GM12878 (cell line): ENCODE results near the gene TERB1. TPM values are rescaled to one million over a fixed set of nuclear protein-coding genes. Genes with fewer than 3 reads are reported as not detected.

Experiments used
- ATAC-seq: fragments of 200-7000 bp; cut with Tn5 transposase; 3 replicates; pipeline ENCODE4 v1.9.1; 2020; ENCODE audit warnings: mild to moderate bottlenecking, moderate library complexity
- BruUV-seq: library from RNA; stranded (reverse); fragments of 400-500 nt; replicated peaks from 2 replicates; lab custom pipeline; 2021; lab: Mats Ljungman, UMichigan
- CTCF ChIA-PET: fragments of 300-600 bp; sonication (Branson Sonifier 250); formaldehyde crosslinking; extraction: SDS; loops from one replicate; lab custom pipeline; 2021; ENCODE audit warnings: inconsistent platforms; lab: Yijun Ruan, JAX
- POLR2A ChIA-PET: fragments of 350-600 bp; formaldehyde crosslinking; extraction: SDS; loops from one replicate; lab custom pipeline; 2021; ENCODE audit warnings: inconsistent platforms; lab: Charles Lee
- RAD21 ChIA-PET: fragments of 300-600 bp; sonication (Branson Sonifier 250); formaldehyde crosslinking; loops from one replicate; lab custom pipeline; 2023; ENCODE audit warnings: antibody characterized with exemption; ENCODE audit not compliant: unreplicated experiment; lab: Charles Lee
- SMC1A ChIA-PET: fragments of 300-600 bp; sonication (Branson Sonifier 250); formaldehyde crosslinking; loops from one replicate; lab custom pipeline; 2023; ENCODE audit not compliant: unreplicated experiment, uncharacterized antibody; lab: Charles Lee
- DNase-seq: peaks from one replicate; pipeline ENCODE4 v3.0.0-alpha.2; 2011; ENCODE audit warnings: low read depth, low spot score
- FAIRE-seq: peaks from 3 replicates; lab custom pipeline; 2011; peaks lifted over from hg19 to GRCh38; lab: Jason Lieb, UNC
- H2AFZ ChIP-seq: 2 replicates; pipeline ENCODE4 v1.6.0; 2011; ENCODE audit warnings: low read depth, low read length, control low read depth; ENCODE audit not compliant: control insufficient read depth
- H3K27ac ChIP-seq: 2 replicates; pipeline ENCODE4 v1.5.1; 2011; ENCODE audit warnings: control low read depth; ENCODE audit not compliant: control insufficient read depth, insufficient read depth
- H3K27me3 ChIP-seq, 2 experiments: replicated peaks in 1 of 2; 2 replicates each; pipeline versions ENCODE4 v1.6.0 to v1.6.1; 2011; ENCODE audit warnings: low read length in 1 of 2; ENCODE audit not compliant: control insufficient read depth in 2 of 2, insufficient read depth in 2 of 2
- H3K36me3 ChIP-seq, 2 experiments: 2 replicates each; pipeline ENCODE4 v1.5.1; 2011; ENCODE audit warnings: low read length in 1 of 2; ENCODE audit not compliant: control insufficient read depth in 2 of 2, insufficient read depth in 2 of 2
- H3K4me1 ChIP-seq: 2 replicates; pipeline ENCODE4 v1.6.1; 2011; ENCODE audit warnings: mild to moderate bottlenecking, low read length, moderate library complexity, mixed read lengths; ENCODE audit not compliant: control insufficient read depth, insufficient read depth
- H3K4me2 ChIP-seq: 2 replicates; pipeline ENCODE4 v1.6.0; 2011; ENCODE audit warnings: control low read depth; ENCODE audit not compliant: control insufficient read depth, insufficient read depth
- H3K4me3 ChIP-seq: fragments of 200-600 bp; sonication (generic); 2 replicates; pipeline ENCODE4 v1.5.1; 2016
- H3K79me2 ChIP-seq: 2 replicates; pipeline ENCODE4 v1.6.0; 2011; ENCODE audit warnings: low read length; ENCODE audit not compliant: control insufficient read depth, insufficient read depth
- H3K9ac ChIP-seq: 2 replicates; pipeline ENCODE4 v1.8.0; 2011; ENCODE audit warnings: low read length, control low read depth, mixed read lengths; ENCODE audit not compliant: control insufficient read depth, insufficient read depth
- H3K9me3 ChIP-seq: replicated peaks from 3 replicates; pipeline ENCODE4 v1.5.1; 2011; ENCODE audit warnings: mild to moderate bottlenecking, low read length; ENCODE audit not compliant: control insufficient read depth, insufficient read depth
- H4K20me1 ChIP-seq: 2 replicates; pipeline ENCODE4 v1.6.0; 2011; ENCODE audit not compliant: control insufficient read depth, insufficient read depth
- CHD1 ChIP-seq: IDR thresholded peaks from 2 replicates; pipeline ENCODE4 v1.6.1; 2012; ENCODE audit warnings: low read depth, low read length, improper control_type of control experiment
- JUND ChIP-seq: IDR thresholded peaks from 2 replicates; pipeline ENCODE4 v1.6.1; 2012; ENCODE audit warnings: low read depth, mild to moderate bottlenecking, low read length, improper control_type of control experiment, moderate library complexity
- SPI1 ChIP-seq: IDR thresholded peaks from 2 replicates; pipeline ENCODE4 v1.6.1; 2011; ENCODE audit warnings: low read depth, mild to moderate bottlenecking, low read length, moderate library complexity, borderline replicate concordance; ENCODE audit not compliant: insufficient read depth
- WGBS: methylation state at CpG from one replicate; pipeline ENCODE4 v1.1.6; 2016; ENCODE audit warnings: low lambda C conversion rate; ENCODE audit not compliant: insufficient replicate concordance, insufficient coverage; ENCODE audit errors: missing lambda C conversion rate; 5-methylcytosine and 5-hydroxymethylcytosine counted together
- in situ Hi-C: fragments of 300-500 bp; cut with MboI; formaldehyde crosslinking; loops from 9 replicates; pipeline ENCODE4 v1.14.3; 2018; ENCODE audit warnings: mixed read lengths
- intact Hi-C: fragments of 100-400 bp; cut with micrococcal nuclease; formaldehyde crosslinking; loops from one replicate; pipeline ENCODE4 v1.14.2; 2022; ENCODE audit not compliant: unreplicated experiment
- polyA plus RNA-seq, 11 experiments: library from polyadenylated mRNA; depleted of rRNA in 4 of 11; unstranded in 6 of 11; stranded (reverse) in 5 of 11; fragments of >200 nt; fragmentation: Nextera tagmentation in 4 of 11; fragmentation: Illumina TruSeq in 1 of 11; extraction: Ambion mirVana in 4 of 11; extraction: Trizol in 1 of 11; gene quantifications; 1 replicate in 1 of 11; 2 replicates in 10 of 11; pipeline versions ENCODE4 v1.2.1 to v1.2.3, GENCODE V29; 2011 to 2016; ENCODE audit warnings: inconsistent platforms in 2 of 11, missing spikeins in 2 of 11, low read depth in 1 of 11
- total RNA-seq, 4 experiments: library from RNA; depleted of rRNA in 3 of 4; stranded (reverse); fragments of >200 nt in 3 of 4; fragmentation: Illumina TruSeq in 1 of 4; extraction: Trizol in 1 of 4; gene quantifications; 2 replicates each; pipeline versions ENCODE4 v1.2.1 to v1.2.3, GENCODE V29; 2013 to 2021
- TF ChIP-seq, protein P1 (sequence below): fragments of 450-650 bp; IDR thresholded peaks from 2 replicates; pipeline ENCODE4 v1.6.1; 2016; ENCODE audit warnings: mild to moderate bottlenecking

TERB1 gene
- total and polyA plus RNA-seq, 10 of the 15 experiments (the other 5 are each of a cell fraction or from before 2014, with no cell fraction given), result 0.03 to 0.10 (median 0.06) TPM; not detected in 7

DNA sequence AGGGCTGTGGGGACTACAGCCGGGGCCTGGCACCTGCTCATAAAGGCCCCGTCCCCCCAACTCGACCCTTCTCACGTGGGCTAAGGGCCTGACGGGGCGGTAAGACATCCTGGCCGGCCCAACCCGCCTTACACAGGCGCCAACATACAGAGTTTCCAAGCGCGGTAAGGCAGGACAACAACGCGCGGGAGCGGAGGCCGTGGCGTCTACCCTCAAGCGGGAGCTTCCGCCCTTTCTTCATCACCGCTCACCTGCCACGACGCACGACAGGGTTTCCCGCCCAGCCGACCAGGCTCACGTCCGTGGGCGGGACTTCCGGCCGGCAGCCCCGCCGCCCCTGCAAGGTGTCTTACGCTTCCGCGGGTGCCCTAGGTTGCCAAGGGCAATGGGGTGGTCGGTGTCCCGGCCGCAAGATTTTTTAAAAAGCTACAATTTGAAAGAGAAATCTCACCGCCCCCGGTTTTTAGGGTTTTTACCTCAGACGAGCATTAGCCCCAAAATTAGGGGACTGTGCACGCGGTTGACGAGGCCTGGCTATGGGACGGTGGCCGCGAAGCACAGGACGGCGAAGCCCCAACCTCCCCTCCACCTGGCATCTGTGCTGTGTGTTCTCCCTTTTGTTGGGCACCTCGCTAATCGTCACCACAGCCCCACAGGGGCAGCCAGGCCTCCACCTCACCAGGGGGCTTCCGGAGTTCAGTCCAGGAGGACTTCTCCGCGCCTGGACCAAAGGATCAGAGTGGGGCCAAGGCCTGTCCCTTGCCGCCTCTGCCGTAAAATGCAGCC, at the start of gene TERB1 (continued):
- TF ChIP-seq JUND (no peak), CHD1 (no peak)

DNA sequence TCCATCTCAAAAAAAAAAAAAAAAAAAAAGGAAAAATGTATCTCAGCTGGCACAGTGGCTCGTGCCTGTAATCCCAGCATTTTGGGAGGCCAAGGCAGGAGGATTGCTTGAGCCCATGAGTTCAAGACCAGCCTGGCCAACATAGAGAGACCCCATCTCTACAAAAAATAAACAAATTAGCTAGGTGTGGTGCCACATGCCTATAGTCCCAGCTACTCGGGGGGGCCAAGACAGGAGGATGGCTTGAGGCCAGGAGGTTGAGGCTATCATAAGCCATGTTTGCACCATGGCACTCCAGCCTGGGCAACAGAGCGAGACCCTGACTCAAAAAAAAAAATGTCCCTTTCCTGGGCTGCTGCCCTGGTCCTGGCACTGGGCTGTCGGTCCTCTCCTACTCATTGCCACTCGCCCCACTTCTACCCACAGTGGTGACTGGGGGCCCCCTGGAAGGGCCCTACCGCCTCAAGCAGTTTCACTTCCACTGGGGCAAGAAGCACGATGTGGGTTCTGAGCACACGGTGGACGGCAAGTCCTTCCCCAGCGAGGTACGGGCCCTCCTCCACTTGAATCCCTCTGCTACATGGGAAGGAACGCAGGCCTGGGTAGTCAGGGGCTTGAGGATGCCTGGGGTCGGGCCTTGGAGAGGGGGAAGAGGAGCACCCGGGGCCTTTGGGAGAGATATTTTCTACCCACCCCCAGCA, 48.9 kb upstream of the TERB1 start:
- H3K9ac ChIP-seq, result no peak overlapping the region
- in situ Hi-C loops (no loop called here), intact Hi-C loops (no loop called here)
- H3K27ac ChIP-seq, result no peak overlapping the region
- FAIRE-seq (no peak), ATAC-seq (peak; percentile 66), DNase-seq (no peak)
- peaks cover 4 to 8% of the 10 kb centered on the region in 2 experiments; a peak in 3 of 4 replicates for H3K27me3 ChIP-seq
- ChIA-PET RAD21 (interaction anchor here (1.2 kb wide), 1 partner anchor 18 kb away, joined by 3 read pairs; no protein-coding TSS in a partner anchor), POLR2A (no interaction called here), SMC1A (interaction anchor here (0.7 to 1.2 kb wide), 3 partner anchors 16 to 854 kb away, joined by 3 to 4 read pairs (median 3); no protein-coding TSS in a partner anchor), CTCF (interaction anchor here (1.4 to 10.4 kb wide), 3 partner anchors 17 to 22 kb away, joined by 4 to 73 read pairs (median 39); partner anchors contain the start of gene NAE1)
- H3K4me1 ChIP-seq, result peaks cover 5% of the 10 kb centered on the region; the same call in 1 of the 2 replicates
- 25% methylated on average over 14 of the region's 14 CpGs for WGBS
- no peaks in the 10 kb centered on the region for H4K20me1 ChIP-seq
- H2AFZ ChIP-seq, result no peak overlapping the region
- no peaks in the 10 kb centered on the region for H3K9me3 ChIP-seq
- no peak overlapping the region for H3K4me2 ChIP-seq
- H3K4me3 ChIP-seq, result no peak overlapping the region
- no peaks in the 10 kb centered on the region for H3K79me2 ChIP-seq
- H3K36me3 ChIP-seq, result no peaks in the 10 kb centered on the region
- BruUV-seq, result no TSS peak
- TF ChIP-seq, protein P1, sequence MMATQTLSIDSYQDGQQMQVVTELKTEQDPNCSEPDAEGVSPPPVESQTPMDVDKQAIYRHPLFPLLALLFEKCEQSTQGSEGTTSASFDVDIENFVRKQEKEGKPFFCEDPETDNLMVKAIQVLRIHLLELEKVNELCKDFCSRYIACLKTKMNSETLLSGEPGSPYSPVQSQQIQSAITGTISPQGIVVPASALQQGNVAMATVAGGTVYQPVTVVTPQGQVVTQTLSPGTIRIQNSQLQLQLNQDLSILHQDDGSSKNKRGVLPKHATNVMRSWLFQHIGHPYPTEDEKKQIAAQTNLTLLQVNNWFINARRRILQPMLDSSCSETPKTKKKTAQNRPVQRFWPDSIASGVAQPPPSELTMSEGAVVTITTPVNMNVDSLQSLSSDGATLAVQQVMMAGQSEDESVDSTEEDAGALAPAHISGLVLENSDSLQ, result no peak
- peak; percentile 59; the same call in 1 of the 2 replicates for TF ChIP-seq SPI1
